ENCODE measurements around the gene TRAF2.

Gene TRAF2

GRCh38 chr9:136926154-136926704 is 39.9 kb downstream of the TRAF2 start:
- Histone ChIP-seq H3K4me1 (ENCODE audit: low read length) (no peaks in the 10 kb centered on the region), H3K9ac (ENCODE audit: low read length) (no peak overlapping the region), H3K27ac (ENCODE audit: low read length) (no peak overlapping the region), H3K9me3 (ENCODE audit: insufficient read depth, low read length) (no peaks in the 10 kb centered on the region), H4K20me1 (ENCODE audit: insufficient read depth, low read length) (no peaks in the 10 kb centered on the region), H3K36me3 (replicated peaks; ENCODE audit: low read depth, low read length) (peaks cover 36% of the 10 kb centered on the region), H3K4me3 (ENCODE audit: low read length) (no peak overlapping the region), H3K27me3 (ENCODE audit: low read depth, low read length) (no peaks in the 10 kb centered on the region), H3K4me2 (ENCODE audit: low read length) (no peak overlapping the region), H2AFZ (ENCODE audit: low read depth, low read length) (no peak overlapping the region), H3K79me2 (ENCODE audit: low read length) (no peaks in the 10 kb centered on the region)
- TF ChIP-seq EZH2phosphoT487 (IDR thresholded peaks at IDR 0.05; ENCODE audit: low read depth) (no peak), CTCF (IDR thresholded peaks at IDR 0.05; ENCODE audit: low read depth, low read length) (no peak)

- Histone ChIP-seq H2AFZ (ENCODE audit: low read depth, low read length) (no peak overlapping the region), H3K9ac (ENCODE audit: low read length) (no peak overlapping the region), H3K9me3 (ENCODE audit: insufficient read depth, low read length) (no peaks in the 10 kb centered on the region), H4K20me1 (ENCODE audit: insufficient read depth, low read length) (no peaks in the 10 kb centered on the region), H3K4me2 (ENCODE audit: low read length) (no peak overlapping the region), H3K4me3 (ENCODE audit: low read length) (no peak overlapping the region), H3K79me2 (ENCODE audit: low read length) (no peaks in the 10 kb centered on the region), H3K27me3 (ENCODE audit: low read depth, low read length) (no peaks in the 10 kb centered on the region), H3K36me3 (replicated peaks; ENCODE audit: low read depth, low read length) (peaks cover 34% of the 10 kb centered on the region), H3K4me1 (ENCODE audit: low read length) (peaks cover 2% of the 10 kb centered on the region; the same call in 1 of the 2 replicates), H3K27ac (ENCODE audit: low read length) (no peak overlapping the region)
- TF ChIP-seq CTCF (IDR thresholded peaks at IDR 0.05; ENCODE audit: low read depth, low read length) (no peak), EZH2phosphoT487 (IDR thresholded peaks at IDR 0.05; ENCODE audit: low read depth) (no peak)
These were observed 40.4 kb downstream of the TRAF2 start for GRCh38 chr9:136926749-136927148.

GRCh38 chr9:136927343-136928271 is 41.3 kb downstream of the TRAF2 start:
- Histone ChIP-seq H3K4me3 (ENCODE audit: low read length) (no peak overlapping the region), H3K36me3 (replicated peaks; ENCODE audit: low read depth, low read length) (peaks cover 29% of the 10 kb centered on the region), H3K79me2 (ENCODE audit: low read length) (no peaks in the 10 kb centered on the region), H3K4me1 (ENCODE audit: low read length) (peaks cover 7% of the 10 kb centered on the region; the same call in 1 of the 2 replicates), H3K27me3 (ENCODE audit: low read depth, low read length) (no peaks in the 10 kb centered on the region), H3K9ac (ENCODE audit: low read length) (no peak overlapping the region), H4K20me1 (ENCODE audit: insufficient read depth, low read length) (no peaks in the 10 kb centered on the region), H2AFZ (ENCODE audit: low read depth, low read length) (no peak overlapping the region), H3K9me3 (ENCODE audit: insufficient read depth, low read length) (no peaks in the 10 kb centered on the region), H3K27ac (ENCODE audit: low read length) (no peak overlapping the region), H3K4me2 (ENCODE audit: low read length) (no peak overlapping the region)
- TF ChIP-seq CTCF (IDR thresholded peaks at IDR 0.05; ENCODE audit: low read depth, low read length) (no peak), EZH2phosphoT487 (IDR thresholded peaks at IDR 0.05; ENCODE audit: low read depth) (no peak)

GRCh38 chr9:136928591-136928990 is 42.3 kb downstream of the TRAF2 start:
- Histone ChIP-seq H3K36me3 (replicated peaks; ENCODE audit: low read depth, low read length) (peaks cover 28% of the 10 kb centered on the region), H3K79me2 (ENCODE audit: low read length) (no peaks in the 10 kb centered on the region), H4K20me1 (ENCODE audit: insufficient read depth, low read length) (no peaks in the 10 kb centered on the region), H3K27me3 (ENCODE audit: low read depth, low read length) (no peaks in the 10 kb centered on the region), H3K9ac (ENCODE audit: low read length) (no peak overlapping the region), H3K27ac (ENCODE audit: low read length) (no peak overlapping the region), H3K4me3 (ENCODE audit: low read length) (no peak overlapping the region), H2AFZ (ENCODE audit: low read depth, low read length) (no peak overlapping the region), H3K4me2 (ENCODE audit: low read length) (no peak overlapping the region), H3K9me3 (ENCODE audit: insufficient read depth, low read length) (no peaks in the 10 kb centered on the region), H3K4me1 (ENCODE audit: low read length) (peaks cover 7% of the 10 kb centered on the region; the same call in 1 of the 2 replicates)
- TF ChIP-seq CTCF (IDR thresholded peaks at IDR 0.05; ENCODE audit: low read depth, low read length) (no peak), EZH2phosphoT487 (IDR thresholded peaks at IDR 0.05; ENCODE audit: low read depth) (no peak)
